ENCODE data around the gene DGKA.

The DGKA gene

GRCh38 chr12:55931780-55932550 is 1.0 kb downstream of the DGKA start:
- DNase-seq (ENCODE audit: low spot score) = peak; percentile 46

GRCh38 chr12:55932551-55932910 is 1.6 kb downstream of the DGKA start:
- DNase-seq (ENCODE audit: low spot score) = peak; percentile 29

GRCh38 chr12:55933169-55933798 is 2.3 kb downstream of the DGKA start:
- DNase-seq (ENCODE audit: low spot score) = no peak

GRCh38 chr12:55933799-55934742 is 3.1 kb downstream of the DGKA start:
- DNase-seq (ENCODE audit: low spot score) = no peak

GRCh38 chr12:55934773-55935172 is 3.8 kb downstream of the DGKA start:
- DNase-seq (ENCODE audit: low spot score) = no peak

GRCh38 chr12:55935738-55936151 is 4.8 kb downstream of the DGKA start:
- no peak for DNase-seq (ENCODE audit: low spot score)

- no peak for DNase-seq (ENCODE audit: low spot score)
These were observed 7.0 kb downstream of the DGKA start for GRCh38 chr12:55937981-55938380.

- no peak for DNase-seq (ENCODE audit: low spot score)
These were observed 8.0 kb downstream of the DGKA start for GRCh38 chr12:55938826-55939501.

GRCh38 chr12:55940065-55940732 is 9.2 kb downstream of the DGKA start:
- peak; percentile 85 for DNase-seq (ENCODE audit: low spot score)

- DNase-seq (ENCODE audit: low spot score) = no peak
These were observed 11.1 kb downstream of the DGKA start for GRCh38 chr12:55942055-55942454.

GRCh38 chr12:55942577-55943136 is 11.7 kb downstream of the DGKA start:
- DNase-seq (ENCODE audit: low spot score) = no peak

GRCh38 chr12:55946553-55946952 is 15.6 kb downstream of the DGKA start:
- no peak for DNase-seq (ENCODE audit: low spot score)

GRCh38 chr12:55955344-55955743 is 24.4 kb downstream of the DGKA start:
- no peak for DNase-seq (ENCODE audit: low spot score)

- DNase-seq (ENCODE audit: low spot score) = peak; percentile 70
These were observed 25.0 kb downstream of the DGKA start for GRCh38 chr12:55955800-55956508.

- no peak for DNase-seq (ENCODE audit: low spot score)
These were observed 26.3 kb downstream of the DGKA start for GRCh38 chr12:55957106-55957859.

GRCh38 chr12:55963760-55964159 is 32.8 kb downstream of the DGKA start:
- DNase-seq (ENCODE audit: low spot score) = no peak

GRCh38 chr12:55965240-55965639 is 34.3 kb downstream of the DGKA start:
- DNase-seq (ENCODE audit: low spot score) = no peak

GRCh38 chr12:55965941-55966407 is 35.0 kb downstream of the DGKA start, which contains the start of gene PMEL:
Gene PMEL (minus strand): TSS chr12:55966042. CDS start chr12:55966011, 31 bp downstream.
- DNase-seq (ENCODE audit: low spot score) = no peak
